GM12892 (cell line): ENCODE measurements around the gene SDK2.

Experiments
- DNase-seq: peaks from one replicate; pipeline ENCODE4 v3.0.0; 2011; ENCODE audit not compliant: insufficient read length
- FAIRE-seq: peaks from 2 replicates; lab custom pipeline; 2011; peaks lifted over from hg19 to GRCh38; lab: Jason Lieb, UNC
- POLR2A ChIP-seq: IDR thresholded peaks from 2 replicates; pipeline ENCODE4 v1.6.1; 2011; ENCODE audit warnings: low read depth, low read length, control low read depth
- POLR2AphosphoS5 ChIP-seq: IDR thresholded peaks from 2 replicates; pipeline ENCODE4 v1.6.1; 2011; ENCODE audit warnings: low read depth, low read length, control low read depth
- TAF1 ChIP-seq: IDR thresholded peaks from 2 replicates; pipeline ENCODE4 v1.6.1; 2011; ENCODE audit warnings: low read depth, mild to moderate bottlenecking, control low read depth, low read length, borderline replicate concordance

SDK2 gene

DNA sequence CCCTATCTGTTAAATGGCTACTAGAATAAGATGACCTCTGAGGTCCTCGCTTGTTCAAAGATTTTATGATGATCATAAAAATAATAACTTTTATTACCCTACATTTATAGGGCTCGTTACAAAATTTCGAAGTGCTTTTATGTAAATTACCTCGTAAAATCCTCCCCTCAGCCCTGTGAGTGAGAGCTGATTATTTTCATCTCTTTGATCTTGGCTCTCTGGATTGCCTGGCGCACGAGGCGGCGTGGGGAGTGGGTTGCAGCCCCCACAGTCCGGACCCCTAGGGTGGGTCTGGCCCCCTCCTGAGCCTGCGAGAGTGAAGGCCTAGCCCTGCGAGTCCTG lies 1.6 kb downstream of the SDK2 start:
- DNase-seq (no peak), FAIRE-seq (no peak)
- TF ChIP-seq POLR2AphosphoS5 (no peak), TAF1 (no peak), POLR2A (no peak)

DNA sequence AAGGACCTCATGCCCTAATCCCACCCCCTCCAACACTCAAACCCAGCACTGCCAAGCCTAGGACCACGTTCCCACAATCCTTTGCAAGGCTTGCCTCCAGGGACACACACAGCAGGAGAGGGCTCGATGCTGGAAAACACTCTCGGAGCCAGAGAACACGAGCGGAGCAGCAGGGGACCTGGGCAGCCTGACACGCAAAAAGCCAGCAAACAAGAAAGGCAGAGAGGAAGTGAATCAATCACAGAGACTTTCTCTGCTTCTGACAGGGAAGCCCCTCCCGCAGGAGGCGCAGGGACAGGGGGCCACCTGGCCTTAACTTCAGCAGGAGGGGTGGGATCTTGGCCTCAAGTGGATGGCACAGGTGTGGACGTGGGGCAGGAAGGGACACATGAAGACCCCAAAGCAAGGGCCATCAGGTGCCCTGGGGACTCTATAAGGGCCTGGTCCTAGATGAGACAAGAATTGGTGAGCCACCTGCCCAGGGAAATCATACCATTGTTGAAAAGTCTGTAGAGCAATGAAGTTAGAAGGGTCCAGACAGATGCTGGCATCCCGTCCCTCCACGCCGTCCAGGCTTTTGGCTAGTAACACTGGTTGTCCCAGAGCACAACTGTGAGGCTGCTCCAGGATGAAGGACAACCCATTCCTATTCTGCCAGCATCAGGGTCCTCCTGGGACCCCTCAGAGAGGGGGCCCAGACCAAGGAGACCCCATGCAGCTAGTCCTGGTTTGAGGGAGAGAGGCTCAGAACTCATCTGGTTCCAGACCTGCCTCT lies 2.2 kb downstream of the SDK2 start:
- FAIRE-seq (no peak), DNase-seq (no peak)
- TF ChIP-seq TAF1 = no peak
- TF ChIP-seq POLR2AphosphoS5 = no peak
- no peak for TF ChIP-seq POLR2A

DNA sequence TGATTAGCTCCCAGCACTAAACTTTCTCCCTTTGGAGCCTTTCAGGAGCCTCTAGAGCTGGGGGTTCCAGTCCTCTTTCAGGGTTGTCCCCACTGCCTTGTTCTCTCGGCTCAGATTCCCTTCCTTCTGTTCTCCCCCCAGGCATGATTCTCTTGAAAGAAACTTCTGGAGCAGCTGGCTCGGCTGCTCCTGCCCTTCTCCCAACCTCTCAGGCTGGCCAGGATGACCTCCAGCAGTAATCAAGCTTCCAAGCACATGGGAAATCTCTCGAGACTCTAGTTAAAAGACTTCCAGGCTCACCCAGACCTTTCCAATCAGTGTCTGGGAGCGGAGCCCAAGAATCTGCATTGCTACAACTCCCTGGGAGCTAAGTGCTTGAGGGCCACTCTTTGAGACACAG lies 3.6 kb downstream of the SDK2 start:
- no peak for TF ChIP-seq POLR2A
- TF ChIP-seq TAF1 = no peak
- no peak for TF ChIP-seq POLR2AphosphoS5
- DNase-seq = no peak
- FAIRE-seq = no peak

GRCh38 chr17:73639932-73640331 lies 4.3 kb downstream of the SDK2 start:
- DNase-seq (no peak), FAIRE-seq (no peak)
- TF ChIP-seq POLR2A (no peak), POLR2AphosphoS5 (no peak), TAF1 (no peak)

DNA sequence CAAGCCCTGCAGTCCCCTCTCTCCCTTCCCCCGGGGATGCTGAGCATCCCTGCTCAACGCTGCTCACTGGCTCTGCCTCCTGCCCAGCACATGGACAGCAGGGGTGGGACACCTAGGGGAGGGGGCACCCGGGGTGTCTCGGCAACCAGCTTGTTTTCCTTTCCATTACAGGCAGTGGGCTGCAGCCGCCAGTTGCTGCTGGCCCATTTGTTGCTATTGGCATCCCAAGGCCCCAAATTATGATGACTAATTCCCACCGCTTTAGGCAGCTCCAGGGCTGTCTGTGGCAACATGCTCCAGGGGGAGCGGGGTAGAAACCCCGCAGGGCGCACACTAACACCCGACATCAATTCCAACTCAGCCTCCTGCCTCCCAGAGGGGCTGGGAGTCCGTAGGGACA lies 4.9 kb downstream of the SDK2 start:
- no peak for TF ChIP-seq POLR2AphosphoS5
- TF ChIP-seq POLR2A = no peak
- TF ChIP-seq TAF1 = no peak
- FAIRE-seq (no peak), DNase-seq (no peak)

GRCh38 chr17:73638556-73638955 lies 5.7 kb downstream of the SDK2 start:
- TF ChIP-seq POLR2A (no peak), POLR2AphosphoS5 (no peak), TAF1 (no peak)
- no peak for FAIRE-seq
- DNase-seq = no peak

GRCh38 chr17:73637866-73638265 lies 6.4 kb downstream of the SDK2 start:
- TF ChIP-seq POLR2AphosphoS5 (no peak), TAF1 (no peak), POLR2A (no peak)
- no peak for DNase-seq
- no peak for FAIRE-seq

DNA sequence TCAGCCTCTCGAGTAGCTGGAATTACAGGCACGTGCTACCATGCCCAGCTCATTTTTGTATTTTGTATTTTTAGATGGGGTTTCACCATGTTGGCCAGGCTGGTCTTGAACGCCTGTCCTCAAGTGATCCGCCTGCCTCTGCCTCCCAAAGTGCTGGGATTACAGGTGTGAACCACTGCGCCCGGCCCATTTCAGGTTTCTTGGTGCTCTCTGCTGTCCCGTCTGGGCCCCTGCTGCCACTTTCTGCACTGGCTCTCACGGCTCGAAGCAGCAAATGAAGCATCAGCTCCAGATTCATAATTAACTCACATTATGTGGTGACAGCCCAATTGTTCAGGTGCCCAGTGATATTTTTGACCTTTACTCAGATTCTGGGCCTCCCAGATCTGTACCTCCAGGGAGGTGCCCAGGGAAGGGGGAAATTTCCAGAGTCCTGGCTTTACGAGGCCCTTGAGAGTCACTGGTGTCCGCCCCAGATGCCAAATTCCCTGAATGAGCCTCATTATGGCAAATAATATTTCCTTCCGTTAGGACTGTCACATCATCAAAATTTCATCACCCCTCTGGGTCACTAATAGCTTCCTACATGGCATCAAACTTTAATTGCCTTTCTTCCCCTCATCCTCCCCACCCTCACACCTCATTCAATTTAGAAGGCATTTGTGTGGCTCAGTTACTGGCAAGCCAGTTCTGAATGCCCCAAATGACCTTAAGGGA lies 9.0 kb downstream of the SDK2 start:
- no peak for TF ChIP-seq POLR2A
- FAIRE-seq (no peak), DNase-seq (no peak)

DNA sequence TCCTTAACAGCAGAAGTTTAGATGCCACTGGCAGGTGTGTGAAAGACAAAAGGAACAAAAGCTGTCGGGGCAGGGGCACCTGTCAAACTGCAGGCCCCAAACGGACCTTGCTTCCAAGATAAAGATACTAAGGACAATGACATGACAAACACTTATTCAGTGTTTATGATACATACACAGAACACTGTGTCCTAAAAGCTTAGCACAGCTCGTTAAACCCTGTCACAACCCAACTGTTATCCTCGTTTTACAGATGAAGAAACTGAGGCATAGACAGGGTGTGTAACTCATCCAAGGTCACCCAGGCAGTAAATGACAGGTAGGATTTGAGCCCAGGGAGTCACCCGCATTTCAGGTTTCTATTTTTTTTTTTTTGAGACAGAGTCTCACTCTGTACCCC lies 9.6 kb downstream of the SDK2 start:
- TF ChIP-seq POLR2AphosphoS5 = no peak
- TF ChIP-seq TAF1 = no peak
- TF ChIP-seq POLR2A = no peak
- FAIRE-seq (no peak), DNase-seq (no peak)

- no peak for FAIRE-seq
- TF ChIP-seq TAF1 (no peak), POLR2AphosphoS5 (no peak), POLR2A (no peak)
- no peak for DNase-seq
Measured at GRCh38 chr17:73633736-73634135, 10.5 kb downstream of the SDK2 start.

GRCh38 chr17:73632513-73632912 lies 11.7 kb downstream of the SDK2 start:
- DNase-seq = no peak
- FAIRE-seq = no peak
- no peak for TF ChIP-seq POLR2AphosphoS5
- no peak for TF ChIP-seq POLR2A
- TF ChIP-seq TAF1 = no peak

- FAIRE-seq = no peak
- DNase-seq = no peak
- TF ChIP-seq TAF1 = no peak
Measured at GRCh38 chr17:73630965-73631595, 13.2 kb downstream of the SDK2 start.

DNA sequence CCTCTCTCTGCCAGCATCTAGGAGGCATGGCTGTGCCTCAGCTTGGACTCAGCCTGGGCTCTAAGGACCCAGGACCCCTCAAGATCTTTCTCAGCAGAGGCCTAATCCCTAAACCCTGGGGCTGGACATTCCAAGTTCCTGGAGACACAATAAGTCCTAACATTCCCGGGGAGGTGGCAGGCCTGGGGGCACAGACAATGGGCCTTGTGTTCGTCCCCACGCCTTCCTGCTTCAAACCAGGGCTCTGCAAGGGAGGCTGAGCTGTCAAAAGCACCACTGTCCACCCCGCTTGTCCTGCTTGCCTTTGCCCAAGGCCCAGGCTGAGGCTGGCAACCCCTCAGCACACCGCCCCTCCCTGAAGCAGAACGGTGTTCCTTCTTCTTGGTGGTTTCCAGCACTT lies 13.7 kb downstream of the SDK2 start:
- TF ChIP-seq TAF1 (no peak), POLR2A (no peak), POLR2AphosphoS5 (no peak)
- FAIRE-seq (no peak), DNase-seq (no peak)
